C4-2B (cell line): ENCODE measurements around the gene SCRG1.

ENCODE experiments used
- CTCF ChIP-seq: fragments of 450-650 bp; conservative IDR thresholded peaks from 2 replicates; pipeline ENCODE4 v1.5.1; 2017; ENCODE audit warnings: mild to moderate bottlenecking
- ZFX ChIP-seq: fragments of 450-650 bp; IDR thresholded peaks from 2 replicates; pipeline ENCODE4 v1.6.1; 2017

- TF ChIP-seq CTCF: no peak
- no peak for TF ChIP-seq ZFX
These were observed 21.9 kb upstream of the SCRG1 start for GRCh38 chr4:173420801-173421200.
